Inflammatory macrophage treated with lipopolysaccharide for 1 hour (primary cell): ENCODE results near the gene INSYN2B.
A peak's percentile ranks its signal among the peaks of the same experiment; 100 is the strongest.

Experiments
- DNase-seq, 2 donors: peaks; one replicate each; pipeline ENCODE4 v3.0.0-alpha.2; 2020 to 2022

Gene INSYN2B

GRCh38 chr5:169922474-169922873 lies 57.8 kb downstream of the INSYN2B start:
- no peak for DNase-seq

DNA sequence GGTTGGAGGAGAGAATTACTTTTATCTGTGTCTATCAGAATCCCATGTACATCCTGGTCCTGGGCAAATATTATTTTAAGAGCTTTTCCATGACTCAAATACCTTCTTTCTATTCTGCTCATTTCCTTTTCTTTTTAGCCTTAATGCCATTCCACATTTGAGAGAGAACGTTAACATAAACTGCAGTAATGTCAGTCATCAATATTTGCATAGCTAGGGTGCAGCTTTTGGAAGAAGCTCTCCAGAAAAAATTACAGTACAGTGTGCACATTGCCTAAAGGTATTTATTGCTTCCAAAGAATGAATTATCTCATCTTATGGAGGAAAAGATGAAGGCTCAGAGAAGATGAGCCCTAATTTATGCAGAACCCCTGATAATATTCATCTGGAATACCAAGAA lies 58.3 kb downstream of the INSYN2B start:
- no peak for DNase-seq

GRCh38 chr5:169921384-169921783 lies 58.9 kb downstream of the INSYN2B start:
- no peak for DNase-seq

- DNase-seq = no peak
Observed at GRCh38 chr5:169920474-169920873, 59.8 kb downstream of the INSYN2B start.

- DNase-seq = no peak
Observed at GRCh38 chr5:169918228-169918627, 62.1 kb downstream of the INSYN2B start.

- peak; percentile 4 to 10 for DNase-seq
Observed at GRCh38 chr5:169917500-169917899, 62.8 kb downstream of the INSYN2B start.

GRCh38 chr5:169914766-169915165 lies 65.5 kb downstream of the INSYN2B start:
- DNase-seq = no peak

GRCh38 chr5:169913479-169913878 lies 66.8 kb downstream of the INSYN2B start:
- no peak for DNase-seq

DNA sequence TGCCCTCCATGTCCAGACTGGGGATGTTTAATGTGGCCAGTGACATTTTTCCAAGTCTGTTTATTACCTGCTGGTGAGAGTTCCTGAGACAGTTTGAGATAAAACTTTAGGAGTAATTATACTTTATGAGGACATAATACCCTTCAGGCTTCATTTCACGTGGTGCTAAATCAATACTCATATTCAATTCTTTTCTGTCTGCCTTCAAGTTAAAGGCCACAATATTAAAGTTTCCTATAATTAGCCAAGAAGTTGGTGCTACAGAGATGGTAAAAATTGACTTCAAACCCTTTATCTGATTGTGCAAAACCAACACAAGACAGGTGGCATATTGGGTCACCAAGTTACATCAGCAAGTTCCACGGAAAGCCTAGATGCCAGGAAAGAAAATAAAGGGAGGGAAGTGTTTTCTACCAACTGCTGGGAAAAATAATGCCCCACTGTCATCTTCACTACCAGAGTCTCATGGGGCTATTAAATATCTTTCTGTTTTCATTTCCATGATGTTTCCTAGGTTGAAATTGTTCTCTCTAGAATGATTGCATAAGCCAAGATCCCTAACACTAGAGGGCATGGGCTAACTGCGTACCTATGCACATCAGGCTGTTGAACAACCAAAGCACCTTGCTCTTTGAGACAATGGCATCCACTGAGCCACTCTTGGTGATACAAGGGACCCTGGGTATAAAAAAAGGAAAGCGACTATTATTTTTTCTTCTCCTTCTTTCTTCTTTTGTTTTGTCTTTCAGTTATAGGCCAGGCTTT lies 68.7 kb downstream of the INSYN2B start:
- no peak for DNase-seq

- DNase-seq = no peak
Observed at GRCh38 chr5:169910393-169910792, 69.9 kb downstream of the INSYN2B start.

DNA sequence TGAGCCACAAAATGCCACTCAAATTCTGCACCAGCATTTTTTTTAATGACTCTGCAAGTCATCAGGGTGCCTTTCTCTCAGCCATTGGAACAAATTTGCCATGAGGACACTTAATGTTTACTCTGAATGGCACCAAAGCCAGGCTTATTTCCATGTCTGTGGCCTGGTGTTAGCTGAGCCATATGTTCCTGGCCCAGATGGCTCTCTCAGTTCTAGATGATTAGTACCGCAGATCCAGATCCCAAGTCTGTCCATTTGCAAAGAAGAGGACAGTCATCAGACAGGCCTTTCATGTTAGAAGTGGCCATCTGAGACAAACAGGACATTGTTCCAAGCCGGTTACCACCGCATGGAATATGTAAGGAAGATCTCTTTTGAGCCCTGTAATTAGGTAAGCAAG lies 70.3 kb downstream of the INSYN2B start:
- no peak for DNase-seq

DNA sequence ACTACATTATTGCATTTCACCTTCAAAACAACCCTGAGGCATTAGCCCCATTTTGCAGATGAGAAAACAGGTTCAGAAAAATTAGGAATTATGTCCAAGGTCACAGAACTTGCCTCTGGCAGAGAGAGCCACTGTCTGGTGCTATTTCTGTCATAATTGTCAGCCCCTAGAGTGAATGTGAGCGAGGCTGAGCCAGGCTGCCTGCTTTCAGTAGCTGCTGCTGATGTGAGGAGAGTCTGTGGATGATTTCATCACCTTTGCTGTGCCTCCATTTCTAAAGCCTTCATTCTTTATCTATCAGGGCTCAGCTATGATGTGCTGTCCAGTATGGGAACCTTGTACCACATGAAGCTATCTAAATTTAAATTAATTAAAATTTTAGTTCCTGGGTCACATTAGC lies 71.4 kb downstream of the INSYN2B start:
- no peak for DNase-seq

DNA sequence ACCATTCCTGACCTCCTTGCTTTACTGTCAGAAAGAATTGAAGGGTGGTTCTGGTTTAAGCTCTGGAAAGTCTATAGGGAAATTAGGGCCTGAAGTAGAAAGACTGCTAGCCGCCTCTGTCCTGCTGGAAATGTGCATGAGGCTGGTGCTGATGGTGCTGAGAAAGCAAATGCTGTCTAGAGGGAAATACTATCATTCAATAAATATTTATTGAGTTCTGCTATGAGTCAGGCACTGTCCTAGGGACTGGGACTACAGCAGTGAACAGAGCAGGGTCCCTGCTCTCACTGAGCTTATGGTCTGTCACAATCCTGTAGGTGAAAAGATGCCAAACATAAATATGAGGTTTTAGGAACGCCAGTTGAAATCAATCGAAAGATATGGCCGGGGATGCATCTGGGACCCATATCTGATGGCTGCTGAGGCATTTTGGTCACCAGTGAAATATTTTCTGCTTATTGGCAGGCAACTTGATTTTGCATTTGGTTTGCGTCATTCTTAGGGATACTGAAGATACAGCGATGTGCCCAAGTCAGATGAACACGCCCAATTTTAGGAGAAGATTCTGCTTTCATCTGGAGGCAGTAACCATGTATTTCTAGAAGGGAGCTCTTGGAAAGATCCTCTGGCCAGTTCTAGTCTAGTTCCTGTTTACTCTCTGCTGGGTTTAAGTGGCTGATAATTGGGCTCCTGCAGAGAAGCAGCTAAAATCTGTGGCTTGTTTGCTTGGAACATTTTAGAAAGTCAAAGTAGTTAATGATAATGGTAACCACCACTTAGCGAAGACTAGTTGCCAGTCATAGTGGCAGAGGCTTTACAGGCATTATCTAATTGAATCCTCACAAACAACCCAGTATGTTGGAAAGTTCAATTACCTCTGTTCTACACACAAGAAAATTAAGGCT lies 73.3 kb downstream of the INSYN2B start:
- DNase-seq = no peak

GRCh38 chr5:169905017-169905416 lies 75.3 kb downstream of the INSYN2B start:
- DNase-seq = no peak

DNA sequence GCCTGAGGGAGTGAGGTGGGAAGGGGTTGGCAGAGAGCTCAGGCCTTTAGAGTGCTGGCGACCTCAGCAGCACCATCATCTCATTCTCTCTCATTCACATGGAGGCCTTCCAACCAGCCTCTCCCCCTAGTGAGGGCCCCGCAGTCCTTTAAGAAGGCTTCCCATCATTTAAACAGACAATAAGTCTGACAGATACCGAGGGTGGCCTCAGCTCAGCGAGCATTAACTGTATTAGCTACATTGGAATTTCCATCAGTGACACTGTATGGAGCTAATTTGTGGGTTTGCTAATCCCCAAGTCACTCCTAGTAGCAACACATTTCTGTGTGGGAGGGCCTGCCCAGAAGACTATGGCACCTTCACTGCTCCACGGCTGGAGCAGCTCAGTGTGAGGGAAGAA lies 75.8 kb downstream of the INSYN2B start:
- DNase-seq = no peak

GRCh38 chr5:169904059-169904458 lies 76.2 kb downstream of the INSYN2B start:
- no peak for DNase-seq

DNA sequence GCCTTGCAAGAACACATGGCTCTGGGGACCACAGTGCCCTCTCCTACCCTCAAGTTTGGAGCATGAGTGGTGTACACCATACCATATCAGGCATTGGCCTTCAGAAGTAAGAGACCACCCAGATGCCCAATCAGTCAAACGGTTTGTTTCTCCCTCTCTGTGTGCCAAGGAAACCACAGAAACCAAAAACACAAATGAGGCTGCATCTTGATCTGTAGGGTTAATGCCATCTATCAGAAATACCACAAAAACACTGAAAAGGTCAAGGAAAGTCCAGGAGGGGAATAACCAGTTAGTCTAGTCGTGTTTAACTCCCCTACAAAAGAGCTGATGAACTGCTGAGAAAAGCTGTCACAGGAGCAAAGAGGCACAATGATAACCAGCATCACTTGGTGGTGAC lies 78.4 kb downstream of the INSYN2B start:
- no peak for DNase-seq

DNA sequence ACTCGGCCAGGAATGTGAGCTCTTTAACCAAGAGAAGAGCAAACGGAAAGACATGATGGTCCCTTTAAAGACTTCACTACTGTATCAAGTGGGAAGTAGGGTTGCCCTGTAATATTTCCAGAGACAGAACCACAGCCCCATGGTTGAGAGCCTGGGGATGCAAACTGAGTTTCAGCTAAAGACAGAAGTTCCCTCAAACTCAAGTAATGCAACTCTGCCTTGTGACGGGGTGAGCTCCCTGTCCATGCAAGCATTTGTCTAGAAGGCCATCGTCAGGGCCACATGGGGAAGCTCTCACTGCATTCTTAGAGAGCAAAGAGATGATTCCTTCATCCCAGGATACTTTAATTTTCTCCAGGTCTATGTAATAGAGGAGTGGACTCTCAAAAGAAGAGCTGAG lies 82.8 kb downstream of the INSYN2B start:
- peak; percentile 13 to 50 for DNase-seq

DNA sequence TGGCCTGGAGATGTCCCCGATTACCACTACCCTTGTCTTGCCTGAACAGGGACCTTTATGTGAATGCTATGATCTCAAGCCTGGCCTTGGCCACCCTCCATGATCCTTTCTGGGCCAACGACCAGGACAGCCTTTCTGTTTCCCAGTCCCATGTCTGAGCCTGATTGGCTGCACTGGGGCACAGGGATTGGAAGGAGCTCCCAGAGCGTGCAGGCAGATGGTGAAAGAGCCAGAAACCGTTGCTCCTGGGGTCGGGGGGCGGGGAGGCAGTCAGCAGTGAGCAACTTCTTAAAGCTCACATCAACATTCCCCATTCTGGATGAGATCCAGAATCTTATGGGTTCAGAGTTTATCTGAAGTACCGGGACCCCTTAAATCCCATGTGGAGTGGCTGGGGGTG lies 84.4 kb downstream of the INSYN2B start:
- no peak for DNase-seq

DNA sequence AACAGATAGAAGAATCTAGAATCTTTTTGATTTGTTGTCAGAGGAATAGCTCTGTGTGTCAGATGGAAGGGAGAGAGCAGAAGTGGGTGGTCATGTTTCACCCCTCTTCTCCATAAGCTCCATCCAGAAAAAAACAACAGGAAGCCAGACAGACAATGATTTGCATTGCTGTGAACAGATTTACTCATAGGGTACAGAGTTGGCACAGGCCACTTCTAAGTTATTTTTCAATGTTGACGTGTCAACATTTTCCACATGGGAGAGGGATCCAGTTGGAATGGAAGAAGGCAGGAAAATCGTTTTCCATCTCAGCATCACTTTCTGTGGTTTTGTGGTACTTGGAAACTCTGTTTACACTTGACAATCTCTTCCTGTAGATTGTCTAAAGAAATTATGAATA lies 86.7 kb downstream of the INSYN2B start:
- DNase-seq = no peak

DNA sequence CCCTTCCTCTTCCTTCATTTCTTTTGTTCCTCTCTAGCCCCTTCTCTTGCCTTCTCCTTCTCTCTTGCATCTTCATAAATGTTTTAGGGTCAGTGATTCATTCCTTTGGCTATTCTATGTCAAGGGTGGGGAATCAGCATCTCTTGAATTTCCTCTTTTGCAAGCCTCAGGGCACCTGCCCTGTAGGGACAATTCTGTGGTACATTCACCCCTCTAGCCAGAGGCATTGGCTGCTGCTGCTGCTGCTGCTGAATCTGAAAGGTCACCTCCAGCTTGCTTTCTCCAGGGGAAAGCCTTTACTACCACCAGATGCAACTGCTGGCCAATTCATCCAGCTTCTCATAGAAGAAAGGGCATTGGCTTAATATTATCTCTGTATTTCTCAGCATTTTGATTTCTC lies 87.3 kb downstream of the INSYN2B start:
- no peak for DNase-seq

DNA sequence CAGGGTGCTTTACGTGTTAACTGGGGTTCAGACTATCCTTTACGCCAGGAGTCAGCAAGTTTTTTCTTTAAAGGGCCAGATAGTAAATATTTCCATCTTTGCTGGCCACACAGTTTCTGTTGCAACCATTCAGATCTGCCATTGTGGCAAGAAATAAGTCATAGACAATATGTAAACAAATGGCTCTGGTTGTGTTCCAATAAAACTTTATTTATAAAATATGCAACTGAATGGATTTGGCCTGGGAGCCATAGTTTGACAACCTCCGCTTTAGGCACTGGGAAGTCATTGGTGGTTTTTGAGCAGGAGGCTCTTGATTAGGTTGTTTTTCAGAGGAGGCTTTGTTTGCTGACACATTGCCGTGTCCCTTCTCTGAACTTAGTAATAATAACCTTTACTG lies 90.7 kb downstream of the INSYN2B start:
- DNase-seq = no peak

DNA sequence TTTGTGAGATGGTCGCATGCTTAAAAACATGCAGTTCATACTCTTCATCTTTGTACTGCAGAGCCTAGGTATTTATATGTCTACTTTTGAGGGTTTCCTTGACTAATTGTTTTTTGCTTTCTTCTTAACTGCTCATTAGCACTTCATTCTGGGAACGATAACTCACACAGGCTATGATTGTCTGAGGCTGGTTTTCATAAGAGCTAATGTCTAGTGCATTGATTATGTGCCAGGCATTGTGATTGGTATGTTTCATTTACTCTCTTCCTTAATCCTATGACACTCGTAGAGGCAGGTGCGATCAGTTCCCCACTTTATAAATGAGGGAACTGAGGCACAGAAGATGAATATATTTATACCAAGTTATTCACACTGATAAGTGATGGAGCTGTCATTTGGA lies 93.6 kb downstream of the INSYN2B start:
- no peak for DNase-seq

DNA sequence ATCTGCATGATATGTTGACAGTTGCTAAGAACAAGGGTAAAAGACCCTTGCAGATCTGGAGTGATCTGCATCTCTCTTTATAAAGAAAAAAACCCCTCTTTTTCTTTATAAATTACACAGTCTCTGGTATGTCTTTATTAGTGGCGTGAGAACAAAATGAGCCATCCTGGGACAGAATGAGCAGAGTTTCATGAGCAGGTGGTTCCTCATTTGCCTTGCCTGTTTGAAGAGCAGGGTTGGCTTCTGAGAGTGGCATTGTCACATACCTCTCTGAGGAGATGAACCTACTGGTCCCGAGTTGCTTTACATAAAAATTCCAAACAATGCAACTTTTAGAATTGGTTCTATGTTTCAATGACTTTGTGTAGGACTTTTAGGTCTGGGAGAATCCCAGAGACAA lies 94.3 kb downstream of the INSYN2B start:
- DNase-seq = peak in 1 of 2 donors; percentile 45
